ENCODE measurements around the gene HSPB7.
A peak's percentile ranks its signal among the peaks of the same experiment; 100 is the strongest.

Gene HSPB7

DNA sequence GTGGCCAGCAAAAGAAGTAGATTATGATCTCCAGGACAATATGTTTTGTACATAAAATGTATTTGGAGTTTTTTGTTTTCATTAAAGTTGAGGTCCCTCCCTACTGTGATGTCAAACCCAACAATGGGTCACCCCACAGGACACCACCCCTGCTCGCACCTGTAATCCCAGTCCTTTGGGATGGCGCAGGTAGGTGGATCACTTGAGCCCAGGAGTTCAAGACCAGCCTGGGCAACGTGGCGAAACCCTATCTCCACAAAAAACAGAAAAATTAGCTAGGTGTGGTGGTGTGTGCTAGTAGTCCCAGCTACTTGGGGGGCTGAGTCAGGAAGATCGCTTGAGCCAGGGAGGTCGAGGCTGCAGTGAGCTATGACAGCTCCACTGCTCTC, 50.9 kb downstream of the HSPB7 start:
- Histone ChIP-seq H2BK5ac (ENCODE audit: low read length) (no peak overlapping the region), H3K9ac (ENCODE audit: low read depth, low read length, poor library complexity) (no peak overlapping the region), H3K9me3 (replicated peaks in 1 of 2; ENCODE audit: control insufficient read depth in 2 of 2, insufficient read depth in 1 of 2, low read depth in 1 of 2, low read length in 2 of 2) (peaks cover 10 to 21% of the 10 kb centered on the region in 2 donors), H3K23ac (ENCODE audit: low read depth, low read length, poor library complexity) (no peak overlapping the region), H3K27ac (replicated peaks; ENCODE audit: low read length) (no peak overlapping the region), H4K91ac (ENCODE audit: low read depth, low read length, poor library complexity) (no peak overlapping the region), H4K8ac (ENCODE audit: low read depth, low read length) (no peak overlapping the region), H3K14ac (ENCODE audit: low read length) (no peak overlapping the region), H2BK12ac (ENCODE audit: low read length) (no peak overlapping the region), H2BK120ac (ENCODE audit: low read depth, low read length) (no peak overlapping the region), H2AK5ac (ENCODE audit: low read depth, low read length) (no peak overlapping the region), H3K36me3 (replicated peaks in 1 of 2; ENCODE audit: control insufficient read depth in 2 of 2, insufficient read depth in 2 of 2, low read length in 2 of 2) (peaks cover 9 to 58% of the 10 kb centered on the region in 2 donors), H3K79me1 (ENCODE audit: low read depth, low read length) (peaks cover 2% of the 10 kb centered on the region), H3K18ac (ENCODE audit: low read length) (no peak overlapping the region), H2BK15ac (ENCODE audit: low read length) (no peak overlapping the region), H3K27me3 (ENCODE audit: control insufficient read depth in 3 of 3, insufficient read depth in 3 of 3, low read depth in 1 of 3, low read length in 3 of 3) (peaks cover 0 to 2% (median 0%) of the 10 kb centered on the region in 3 experiments), H3K4me1 (ENCODE audit: control insufficient read depth in 2 of 2, insufficient read depth in 1 of 2, low read depth in 1 of 2, low read length in 2 of 2) (no peaks in the 10 kb centered on the region), H3K4ac (ENCODE audit: low read length) (no peak overlapping the region), H3K4me3 (ENCODE audit: low read length in 2 of 2) (peak overlapping the region in 1 of 2 donors; percentile 37), H2AFZ (ENCODE audit: low read length) (no peak overlapping the region), H3K4me2 (ENCODE audit: insufficient read depth, low read length, poor library complexity, severe bottlenecking) (no peak overlapping the region)
- no CpG with 5 or more reads among the region's 6 CpGs for WGBS, 2 donors (ENCODE audit: extremely low coverage in 2 of 2, insufficient read length in 2 of 2, insufficient replicate concordance in 1 of 2)
- no peak for DNase-seq (ENCODE audit: low spot score)

DNA sequence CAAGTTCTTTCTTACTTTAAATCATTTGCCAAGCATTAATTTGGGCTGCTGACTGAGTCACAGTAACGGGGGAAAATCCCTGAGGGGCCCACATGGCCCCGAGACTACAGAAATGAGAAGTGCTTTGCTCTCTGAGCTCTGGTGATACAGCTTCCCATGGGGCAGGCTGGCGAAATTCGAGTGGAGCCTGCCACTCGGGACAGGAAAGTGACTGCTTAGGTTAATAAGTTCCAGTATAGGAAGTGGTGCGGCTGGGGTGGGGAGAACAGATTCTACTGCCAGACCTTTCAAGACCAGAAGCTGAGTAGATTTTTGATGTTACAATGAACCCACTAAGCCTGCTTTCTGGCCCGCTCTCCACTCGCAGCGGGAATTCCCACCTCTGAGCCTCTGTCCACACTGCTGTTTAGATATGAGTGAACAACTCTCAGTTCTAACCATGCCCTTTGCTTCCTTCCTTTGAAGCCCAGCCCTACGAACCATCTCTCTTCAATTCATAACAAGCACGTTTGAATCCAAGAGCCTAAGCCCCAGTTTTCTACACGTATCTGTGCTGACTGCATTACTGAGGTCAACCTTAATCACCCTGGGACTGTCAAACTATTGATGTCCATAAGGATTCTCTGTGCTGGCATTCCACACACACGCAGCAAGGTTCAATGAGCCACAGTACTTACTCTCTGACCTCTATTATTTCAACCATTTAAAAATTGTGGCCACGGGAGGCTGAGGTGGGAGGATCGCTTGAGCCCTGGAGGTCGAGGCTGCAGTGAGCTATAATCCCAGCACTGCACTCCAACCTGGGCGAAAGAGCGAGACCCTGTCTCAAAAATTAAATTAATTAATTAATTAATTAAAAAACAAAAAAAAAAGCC, 51.5 kb downstream of the HSPB7 start:
- Histone ChIP-seq H2BK12ac (ENCODE audit: low read length) (no peak overlapping the region), H2AFZ (ENCODE audit: low read length) (no peak overlapping the region), H3K4me2 (ENCODE audit: insufficient read depth, low read length, poor library complexity, severe bottlenecking) (no peak overlapping the region), H4K8ac (ENCODE audit: low read depth, low read length) (no peak overlapping the region), H3K9me3 (replicated peaks in 1 of 2; ENCODE audit: control insufficient read depth in 2 of 2, insufficient read depth in 1 of 2, low read depth in 1 of 2, low read length in 2 of 2) (peaks cover 10 to 21% of the 10 kb centered on the region in 2 donors), H2AK5ac (ENCODE audit: low read depth, low read length) (no peak overlapping the region), H3K27ac (replicated peaks; ENCODE audit: low read length) (no peak overlapping the region), H3K27me3 (ENCODE audit: control insufficient read depth in 3 of 3, insufficient read depth in 3 of 3, low read depth in 1 of 3, low read length in 3 of 3) (peaks cover 0 to 2% (median 0%) of the 10 kb centered on the region in 3 experiments), H3K4me1 (ENCODE audit: control insufficient read depth in 2 of 2, insufficient read depth in 1 of 2, low read depth in 1 of 2, low read length in 2 of 2) (peaks cover 0 to 1% of the 10 kb centered on the region in 2 donors), H3K9ac (ENCODE audit: low read depth, low read length, poor library complexity) (no peak overlapping the region), H2BK120ac (ENCODE audit: low read depth, low read length) (no peak overlapping the region), H3K14ac (ENCODE audit: low read length) (no peak overlapping the region), H4K91ac (ENCODE audit: low read depth, low read length, poor library complexity) (no peak overlapping the region), H3K23ac (ENCODE audit: low read depth, low read length, poor library complexity) (no peak overlapping the region), H3K36me3 (replicated peaks in 1 of 2; ENCODE audit: control insufficient read depth in 2 of 2, insufficient read depth in 2 of 2, low read length in 2 of 2) (peaks cover 7 to 53% of the 10 kb centered on the region in 2 donors), H3K4ac (ENCODE audit: low read length) (no peak overlapping the region), H3K4me3 (ENCODE audit: low read length in 2 of 2) (no peak overlapping the region), H3K79me1 (ENCODE audit: low read depth, low read length) (no peaks in the 10 kb centered on the region), H2BK5ac (ENCODE audit: low read length) (no peak overlapping the region), H2BK15ac (ENCODE audit: low read length) (no peak overlapping the region), H3K18ac (ENCODE audit: low read length) (no peak overlapping the region)
- no CpG with 5 or more reads among the region's 18 CpGs for WGBS, 2 donors (ENCODE audit: extremely low coverage in 2 of 2, insufficient read length in 2 of 2, insufficient replicate concordance in 1 of 2)
- no peak for DNase-seq (ENCODE audit: low spot score)

DNA sequence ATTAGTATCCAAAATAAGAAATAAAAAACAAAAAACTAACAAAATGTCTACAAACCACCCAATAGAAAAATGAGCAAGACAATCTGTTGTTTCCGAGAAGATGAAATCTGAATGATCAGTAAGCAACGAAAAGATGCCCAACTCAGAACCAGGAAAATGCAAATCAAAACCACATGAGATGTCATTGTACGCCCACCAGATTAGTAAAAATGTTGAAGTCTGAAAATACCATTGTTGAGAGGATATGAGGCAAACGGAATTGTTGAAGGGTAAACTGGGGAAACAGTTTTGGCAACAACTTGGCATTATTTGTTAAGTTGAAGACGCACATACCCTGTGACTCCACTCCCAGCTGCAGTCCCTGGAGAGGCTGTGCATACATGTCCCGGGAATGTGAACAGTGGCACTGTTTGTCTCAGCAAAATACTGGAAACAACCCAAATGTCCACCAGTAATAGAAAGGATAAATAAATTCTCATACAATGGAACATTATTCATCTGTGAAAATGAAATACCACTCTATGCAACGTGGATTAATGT, 52.5 kb downstream of the HSPB7 start:
- no peak overlapping the region for H3K23ac ChIP-seq (ENCODE audit: low read depth, low read length, poor library complexity)
- no peak overlapping the region for H2BK12ac ChIP-seq (ENCODE audit: low read length)
- no peak overlapping the region for H2BK5ac ChIP-seq (ENCODE audit: low read length)
- peaks cover 0 to 1% of the 10 kb centered on the region in 2 donors for H3K4me1 ChIP-seq (ENCODE audit: control insufficient read depth in 2 of 2, insufficient read depth in 1 of 2, low read depth in 1 of 2, low read length in 2 of 2)
- no peak overlapping the region for H3K4ac ChIP-seq (ENCODE audit: low read length)
- no peak for DNase-seq (ENCODE audit: low spot score)
- H3K27me3 ChIP-seq (ENCODE audit: control insufficient read depth in 3 of 3, insufficient read depth in 3 of 3, low read depth in 1 of 3, low read length in 3 of 3) = peaks cover 0 to 2% (median 0%) of the 10 kb centered on the region in 3 experiments
- H4K91ac ChIP-seq (ENCODE audit: low read depth, low read length, poor library complexity) = no peak overlapping the region
- H3K79me1 ChIP-seq (ENCODE audit: low read depth, low read length) = no peaks in the 10 kb centered on the region
- H2BK120ac ChIP-seq (ENCODE audit: low read depth, low read length) = no peak overlapping the region
- no CpG with 5 or more reads among the region's 7 CpGs for WGBS, 2 donors (ENCODE audit: extremely low coverage in 2 of 2, insufficient read length in 2 of 2, insufficient replicate concordance in 1 of 2)
- peaks cover 10 to 21% of the 10 kb centered on the region in 2 donors for H3K9me3 ChIP-seq (replicated peaks in 1 of 2; ENCODE audit: control insufficient read depth in 2 of 2, insufficient read depth in 1 of 2, low read depth in 1 of 2, low read length in 2 of 2)
- H2AFZ ChIP-seq (ENCODE audit: low read length) = no peak overlapping the region
- H3K27ac ChIP-seq (replicated peaks; ENCODE audit: low read length) = no peak overlapping the region
- no peak overlapping the region for H3K4me2 ChIP-seq (ENCODE audit: insufficient read depth, low read length, poor library complexity, severe bottlenecking)
- no peak overlapping the region for H2AK5ac ChIP-seq (ENCODE audit: low read depth, low read length)
- no peak overlapping the region for H3K14ac ChIP-seq (ENCODE audit: low read length)
- H3K4me3 ChIP-seq (ENCODE audit: low read length in 2 of 2) = no peak overlapping the region
- H3K18ac ChIP-seq (ENCODE audit: low read length) = no peak overlapping the region
- H4K8ac ChIP-seq (ENCODE audit: low read depth, low read length) = no peak overlapping the region
- no peak overlapping the region for H3K9ac ChIP-seq (ENCODE audit: low read depth, low read length, poor library complexity)
- no peak overlapping the region for H2BK15ac ChIP-seq (ENCODE audit: low read length)
- H3K36me3 ChIP-seq (replicated peaks in 1 of 2; ENCODE audit: control insufficient read depth in 2 of 2, insufficient read depth in 2 of 2, low read length in 2 of 2) = peaks cover 7 to 48% of the 10 kb centered on the region in 2 donors
